Neural cell (in vitro differentiated cells): ENCODE data around the gene DNMT3A. TPM values are rescaled to one million over a fixed set of nuclear protein-coding genes. Genes with fewer than 3 reads are reported as not detected.

Experiments used
- H2AFZ ChIP-seq: fragments of 200-600, 300-800 bp; sonication (generic), shearing (Covaris generic); 2 replicates; pipeline ENCODE4 v1.6.0; 2014; ENCODE audit warnings: low read depth, mild to moderate bottlenecking, antibody characterized with exemption, low read length, moderate library complexity
- H3F3A ChIP-seq: fragments of 200-600 bp; shearing (Covaris generic); 2 replicates; pipeline ENCODE4 v1.6.1; 2016; ENCODE audit warnings: mild to moderate bottlenecking, moderate library complexity, mixed read lengths, antibody characterized with exemption, low read length; ENCODE audit not compliant: insufficient read depth, poor library complexity, severe bottlenecking
- H3K27ac ChIP-seq: fragments of 200-600, 300-800 bp; sonication (generic), shearing (Covaris generic); 2 replicates; pipeline ENCODE4 v1.5.1; 2014; ENCODE audit warnings: mild to moderate bottlenecking, low read length, moderate library complexity
- H3K27me3 ChIP-seq: fragments of 300-800, 200-600 bp; sonication (generic), shearing (Covaris generic); 2 replicates; pipeline ENCODE4 v1.6.0; 2014; ENCODE audit warnings: mild to moderate bottlenecking, low read depth, low read length, moderate library complexity; ENCODE audit not compliant: insufficient read depth
- H3K36me3 ChIP-seq: fragments of 300-800, 200-600 bp; sonication (generic), shearing (Covaris generic); 2 replicates; pipeline ENCODE4 v1.5.1; 2014; ENCODE audit warnings: mild to moderate bottlenecking, antibody characterized with exemption, low read length, moderate library complexity; ENCODE audit not compliant: insufficient read depth
- H3K4me2 ChIP-seq: fragments of 300-800, 200-600 bp; sonication (generic), shearing (Covaris generic); 2 replicates; pipeline ENCODE4 v1.6.0; 2014; ENCODE audit warnings: mild to moderate bottlenecking, low read length
- H3K4me3 ChIP-seq: fragments of 300-800, 200-600 bp; sonication (generic), shearing (Covaris generic); 2 replicates; pipeline ENCODE4 v1.5.1; 2014; ENCODE audit warnings: mild to moderate bottlenecking, low read length, moderate library complexity
- H3K79me2 ChIP-seq: fragments of 200-600 bp; shearing (Covaris generic); replicated peaks from 2 replicates; pipeline ENCODE4 v1.6.0; 2014; ENCODE audit warnings: mild to moderate bottlenecking, low read length, moderate library complexity; ENCODE audit not compliant: insufficient read depth
- H3K9ac ChIP-seq: fragments of 300-800, 200-600 bp; sonication (generic), shearing (Covaris generic); 2 replicates; pipeline ENCODE4 v1.6.1; 2016; ENCODE audit warnings: mild to moderate bottlenecking, low read length, mixed read lengths
- H3K9me2 ChIP-seq: fragments of 200-600 bp; shearing (Covaris generic); 2 replicates; pipeline ENCODE4 v1.6.1; 2016; ENCODE audit warnings: mild to moderate bottlenecking, low read length, mixed read lengths; ENCODE audit not compliant: insufficient read depth
- H3K9me3 ChIP-seq: fragments of 200-600, 300-800 bp; sonication (generic), shearing (Covaris generic); 2 replicates; pipeline ENCODE4 v1.6.1; 2016; ENCODE audit warnings: mild to moderate bottlenecking, mixed run types, low read length, moderate library complexity, mixed read lengths
- H4K20me1 ChIP-seq: fragments of 200-600 bp; shearing (Covaris generic); 2 replicates; pipeline ENCODE4 v1.6.1; 2016; ENCODE audit warnings: mild to moderate bottlenecking, mixed run types; ENCODE audit not compliant: insufficient read depth
- CTCF ChIP-seq: fragments of 450-650 bp; IDR thresholded peaks from 2 replicates; pipeline ENCODE4 v1.5.1; 2014; ENCODE audit warnings: antibody characterized with exemption, mild to moderate bottlenecking, moderate library complexity; ENCODE audit not compliant: poor library complexity, severe bottlenecking
- EP300 ChIP-seq: fragments of 450-650 bp; conservative IDR thresholded peaks from 2 replicates; pipeline ENCODE4 v1.6.1; 2014; ENCODE audit warnings: antibody characterized with exemption, mild to moderate bottlenecking, moderate library complexity; ENCODE audit not compliant: poor library complexity, severe bottlenecking
- EZH2 ChIP-seq: fragments of 200-600, 300-800 bp; shearing (Covaris generic), sonication (generic); IDR thresholded peaks from 2 replicates; pipeline ENCODE4 v1.6.1; 2014; ENCODE audit warnings: antibody characterized with exemption, low read length, borderline replicate concordance, mild to moderate bottlenecking; ENCODE audit not compliant: insufficient read depth, poor library complexity, severe bottlenecking
- MXI1 ChIP-seq: fragments of 450-650 bp; conservative IDR thresholded peaks from 2 replicates; pipeline ENCODE4 v1.6.1; 2014; ENCODE audit warnings: antibody characterized with exemption, mild to moderate bottlenecking; ENCODE audit not compliant: poor library complexity, severe bottlenecking
- POLR2AphosphoS5 ChIP-seq: IDR thresholded peaks from 2 replicates; pipeline ENCODE4 v1.6.1; 2012
- RAD21 ChIP-seq: fragments of 450-650 bp; conservative IDR thresholded peaks from 2 replicates; pipeline ENCODE4 v1.6.1; 2014; ENCODE audit warnings: antibody characterized with exemption, mild to moderate bottlenecking, moderate library complexity
- REST ChIP-seq: IDR thresholded peaks from 2 replicates; pipeline ENCODE4 v1.6.1; 2012; ENCODE audit warnings: borderline replicate concordance
- SMC3 ChIP-seq: fragments of 450-650 bp; conservative IDR thresholded peaks from 2 replicates; pipeline ENCODE4 v1.6.1; 2014; ENCODE audit warnings: antibody characterized with exemption, mild to moderate bottlenecking, moderate library complexity; ENCODE audit not compliant: poor library complexity
- TAF1 ChIP-seq: IDR thresholded peaks from 2 replicates; pipeline ENCODE4 v1.6.1; 2012; ENCODE audit warnings: low read depth
- polyA plus RNA-seq: library from polyadenylated mRNA; depleted of rRNA; stranded (reverse); fragments of >200 nt; gene quantifications from 2 replicates; pipeline ENCODE4 v1.2.3, GENCODE V29; 2014

The DNMT3A gene
- polyA plus RNA-seq, 1 donor from 2014 or later, result 33.0 TPM

DNA sequence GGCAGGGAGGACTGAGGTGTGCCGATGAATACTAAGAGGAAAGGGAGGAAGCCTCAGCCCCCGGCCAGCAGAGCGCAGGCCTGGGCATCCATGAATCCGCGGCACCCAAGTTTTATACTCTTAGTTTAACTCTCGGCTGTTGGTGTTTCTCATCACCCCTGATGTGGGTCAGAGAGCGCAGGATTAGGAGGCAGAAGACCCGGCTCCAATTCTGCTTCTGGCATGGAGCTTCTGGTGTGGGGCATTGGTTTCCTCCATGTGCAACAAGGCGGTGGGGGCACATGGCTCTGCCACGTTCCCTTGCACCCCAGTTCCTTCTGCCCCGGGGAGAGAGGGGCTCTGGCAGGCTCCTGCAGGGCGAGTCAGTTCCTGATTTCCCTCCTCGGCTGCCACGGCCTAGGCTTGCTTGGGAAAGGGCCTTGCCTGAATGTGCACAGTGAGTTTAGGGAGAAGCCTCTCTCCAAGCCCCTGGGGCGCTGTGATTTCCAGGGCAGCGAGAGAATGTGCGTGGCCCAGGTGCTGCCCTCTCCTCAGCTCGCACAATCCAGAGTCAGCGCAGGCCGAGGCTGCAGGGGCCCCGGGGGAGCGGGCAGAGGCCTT is 36.2 kb upstream of the DNMT3A start:
- Histone ChIP-seq H4K20me1 (no peaks in the 10 kb centered on the region), H3K4me2 (no peak overlapping the region), H3K4me3 (no peak overlapping the region), H3K27me3 (no peaks in the 10 kb centered on the region), H3K9ac (peak overlapping the region; percentile 40), H3F3A (no peaks in the 10 kb centered on the region), H3K36me3 (no peaks in the 10 kb centered on the region), H3K9me3 (no peaks in the 10 kb centered on the region), H2AFZ (no peak overlapping the region), H3K27ac (peak overlapping the region; percentile 70), H3K79me2 (no peaks in the 10 kb centered on the region), H3K9me2 (no peaks in the 10 kb centered on the region)
- TF ChIP-seq MXI1 (no peak), RAD21 (no peak), EP300 (no peak), TAF1 (no peak), SMC3 (no peak), EZH2 (no peak), REST (no peak), POLR2AphosphoS5 (no peak), CTCF (no peak)

DNA sequence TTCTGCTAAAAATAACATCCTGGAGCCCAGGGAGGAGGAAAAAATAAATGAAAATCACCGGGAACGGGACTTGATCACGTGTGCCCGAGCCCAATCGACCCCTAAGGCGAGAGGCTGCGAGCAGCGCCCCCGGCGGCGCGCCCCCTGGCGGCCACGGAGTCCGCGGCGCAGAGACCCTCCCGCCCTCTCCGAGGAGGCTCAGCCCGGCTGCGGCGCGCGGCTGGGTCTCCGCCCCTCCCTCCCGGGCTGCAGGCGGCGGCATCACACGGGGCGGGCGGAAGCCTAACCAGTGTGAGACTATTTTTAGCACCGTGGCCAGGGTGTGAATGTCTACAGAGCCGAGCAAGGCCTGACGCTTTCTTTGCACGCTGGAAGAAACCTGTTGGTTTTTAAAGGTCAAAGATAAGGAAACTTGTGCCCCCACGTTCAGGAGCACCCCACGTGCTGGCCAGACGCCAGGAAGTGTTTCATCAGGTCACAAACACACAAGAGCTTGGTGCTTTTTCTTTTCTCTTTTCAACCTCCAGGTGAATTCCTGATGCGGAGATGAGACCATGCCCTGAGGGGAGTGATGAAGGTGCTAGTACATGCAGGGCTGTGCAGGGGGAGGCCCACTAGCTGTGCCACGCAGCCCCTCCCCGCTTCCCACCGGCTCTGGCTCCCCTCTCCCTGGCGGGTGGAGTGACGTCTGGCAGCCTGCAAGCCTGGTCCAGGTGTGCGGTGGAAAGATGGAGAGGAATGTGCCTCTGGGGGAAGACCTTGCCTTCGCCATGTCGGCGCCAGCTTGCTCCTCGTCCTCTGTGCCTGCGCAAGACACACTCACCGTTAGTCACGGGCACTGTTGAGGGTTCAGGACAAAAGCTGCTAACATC is 35.3 kb upstream of the DNMT3A start:
- no peaks in the 10 kb centered on the region for H3K9me2 ChIP-seq
- H4K20me1 ChIP-seq, result no peaks in the 10 kb centered on the region
- no peaks in the 10 kb centered on the region for H3K36me3 ChIP-seq
- peak overlapping the region; percentile 40 for H3K9ac ChIP-seq
- H3K79me2 ChIP-seq, result no peaks in the 10 kb centered on the region
- peak overlapping the region; percentile 70 for H3K27ac ChIP-seq
- H3K27me3 ChIP-seq, result no peaks in the 10 kb centered on the region
- peak overlapping the region; percentile 41 for H3K4me2 ChIP-seq
- H3K9me3 ChIP-seq, result no peaks in the 10 kb centered on the region
- peak overlapping the region; percentile 54 for H3K4me3 ChIP-seq
- no peaks in the 10 kb centered on the region for H3F3A ChIP-seq
- peak; percentile 40 for TF ChIP-seq POLR2AphosphoS5
- TF ChIP-seq TAF1, result no peak
- TF ChIP-seq CTCF, result peak; percentile 97
- TF ChIP-seq REST, result no peak
- peak; percentile 15 for TF ChIP-seq EP300
- TF ChIP-seq MXI1, result peak; percentile 54
- peak; percentile 88 for TF ChIP-seq SMC3
- TF ChIP-seq RAD21, result peak; percentile 75
- TF ChIP-seq EZH2, result no peak
- peak overlapping the region; percentile 31 for H2AFZ ChIP-seq
